HK-2 (cell line): ENCODE measurements around the gene KDM8.
A peak's percentile ranks its signal among the peaks of the same experiment; 100 is the strongest.
"Not testable (repeated sequence)": the region's sequence is repeated elsewhere in the genome, so short reads cannot be mapped to it uniquely, and the experiment has no call there.

Experiments used
- DNase-seq: peaks from one replicate; pipeline ENCODE4 v3.0.0-alpha.2; 2018; ENCODE audit not compliant: unreplicated experiment

The KDM8 gene

GRCh38 chr16:27243725-27244362, 40.5 kb downstream of the KDM8 start:
- no peak for DNase-seq

- no peak for DNase-seq
These were observed 41.0 kb downstream of the KDM8 start for GRCh38 chr16:27244363-27244755.

- DNase-seq = no peak
These were observed 42.2 kb downstream of the KDM8 start for GRCh38 chr16:27245276-27246172.

- DNase-seq = no peak
These were observed 43.1 kb downstream of the KDM8 start for GRCh38 chr16:27246439-27246838.

GRCh38 chr16:27247076-27247475, 43.8 kb downstream of the KDM8 start:
- not testable (repeated sequence) for DNase-seq

- no peak for DNase-seq
These were observed 44.7 kb downstream of the KDM8 start for GRCh38 chr16:27248036-27248435.

- not testable (repeated sequence) for DNase-seq
These were observed 45.6 kb downstream of the KDM8 start for GRCh38 chr16:27248886-27249285.

- DNase-seq = no peak
These were observed 48.3 kb downstream of the KDM8 start for GRCh38 chr16:27251541-27252205.

- DNase-seq = no peak
These were observed 48.9 kb downstream of the KDM8 start for GRCh38 chr16:27252206-27252585.

GRCh38 chr16:27253526-27253930, 50.2 kb downstream of the KDM8 start:
- no peak for DNase-seq

GRCh38 chr16:27254262-27254811, 51.0 kb downstream of the KDM8 start:
- no peak for DNase-seq

- no peak for DNase-seq
These were observed 53.5 kb downstream of the KDM8 start for GRCh38 chr16:27256861-27257260.

- no peak for DNase-seq
These were observed 53.9 kb downstream of the KDM8 start for GRCh38 chr16:27257271-27257670.

- DNase-seq = no peak
These were observed 55.0 kb downstream of the KDM8 start for GRCh38 chr16:27258241-27258734.

- no peak for DNase-seq
These were observed 56.4 kb downstream of the KDM8 start for GRCh38 chr16:27259710-27260109.

- not testable (repeated sequence) for DNase-seq
These were observed 59.6 kb downstream of the KDM8 start for GRCh38 chr16:27262904-27263423.

GRCh38 chr16:27264151-27264550, 60.8 kb downstream of the KDM8 start:
- no peak for DNase-seq

- no peak for DNase-seq
These were observed 62.7 kb downstream of the KDM8 start for GRCh38 chr16:27265982-27266381.

- DNase-seq = no peak
These were observed 63.8 kb downstream of the KDM8 start for GRCh38 chr16:27267037-27267677.

- peak; percentile 92 for DNase-seq
These were observed 65.3 kb downstream of the KDM8 start, which contains the start of gene NSMCE1 for GRCh38 chr16:27268376-27269299. Gene NSMCE1, minus strand, starts transcription at chr16:27268772. Its CDS starts 11,202 bp downstream, at chr16:27257570.
